ENCODE measurements around the gene CENPF.

GRCh38 chr1:214581785-214582184, 21.2 kb upstream of the CENPF start:
- TF ChIP-seq EZH2phosphoT487 (IDR thresholded peaks at IDR 0.05; ENCODE audit: insufficient read depth, low read depth) (no peak), EZH2 (IDR thresholded peaks at IDR 0.05; ENCODE audit: insufficient read depth, poor library complexity, severe bottlenecking) (no peak)

Data from GM23248 (cell line).